C4-2B (cell line): ENCODE measurements around the gene LRP1B.
A peak's percentile ranks its signal among the peaks of the same experiment; 100 is the strongest.

Source experiments
- H3K27ac ChIP-seq: fragments of 450-650 bp; 2 replicates; pipeline ENCODE4 v1.5.1; 2017
- ZFX ChIP-seq: fragments of 450-650 bp; IDR thresholded peaks from 2 replicates; pipeline ENCODE4 v1.6.1; 2017
- TF ChIP-seq, protein P1 (sequence below): fragments of 450-650 bp; conservative IDR thresholded peaks from 2 replicates; pipeline ENCODE4 v1.5.1; 2017; ENCODE audit warnings: mild to moderate bottlenecking

Gene LRP1B

GRCh38 chr2:142165790-142166189 lies 35.0 kb upstream of the LRP1B start:
- TF ChIP-seq, protein P1, sequence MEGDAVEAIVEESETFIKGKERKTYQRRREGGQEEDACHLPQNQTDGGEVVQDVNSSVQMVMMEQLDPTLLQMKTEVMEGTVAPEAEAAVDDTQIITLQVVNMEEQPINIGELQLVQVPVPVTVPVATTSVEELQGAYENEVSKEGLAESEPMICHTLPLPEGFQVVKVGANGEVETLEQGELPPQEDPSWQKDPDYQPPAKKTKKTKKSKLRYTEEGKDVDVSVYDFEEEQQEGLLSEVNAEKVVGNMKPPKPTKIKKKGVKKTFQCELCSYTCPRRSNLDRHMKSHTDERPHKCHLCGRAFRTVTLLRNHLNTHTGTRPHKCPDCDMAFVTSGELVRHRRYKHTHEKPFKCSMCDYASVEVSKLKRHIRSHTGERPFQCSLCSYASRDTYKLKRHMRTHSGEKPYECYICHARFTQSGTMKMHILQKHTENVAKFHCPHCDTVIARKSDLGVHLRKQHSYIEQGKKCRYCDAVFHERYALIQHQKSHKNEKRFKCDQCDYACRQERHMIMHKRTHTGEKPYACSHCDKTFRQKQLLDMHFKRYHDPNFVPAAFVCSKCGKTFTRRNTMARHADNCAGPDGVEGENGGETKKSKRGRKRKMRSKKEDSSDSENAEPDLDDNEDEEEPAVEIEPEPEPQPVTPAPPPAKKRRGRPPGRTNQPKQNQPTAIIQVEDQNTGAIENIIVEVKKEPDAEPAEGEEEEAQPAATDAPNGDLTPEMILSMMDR, result peak; percentile 51
- no peak for TF ChIP-seq ZFX
- no peak overlapping the region for H3K27ac ChIP-seq

GRCh38 chr2:142153601-142154000 lies 22.8 kb upstream of the LRP1B start:
- TF ChIP-seq ZFX, result no peak
- TF ChIP-seq, protein P1, result no peak
- no peak overlapping the region for H3K27ac ChIP-seq

DNA sequence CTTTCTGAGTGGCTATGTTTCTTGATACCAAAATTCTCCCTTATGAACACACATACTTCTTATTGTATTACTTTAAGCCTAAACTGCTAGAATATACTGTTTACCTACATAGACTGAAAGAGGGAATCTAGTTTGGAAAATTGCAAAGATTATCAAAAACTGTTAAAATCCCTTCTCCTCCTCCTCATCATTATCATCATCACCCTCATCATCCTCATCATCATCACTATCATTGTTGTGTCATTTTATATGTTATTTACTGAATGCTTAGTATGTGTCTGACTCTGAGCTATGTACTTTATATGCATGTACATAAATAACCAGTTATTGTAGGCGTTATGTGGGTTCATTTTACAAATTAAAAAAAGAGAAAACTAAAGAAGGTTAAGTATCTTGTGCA lies 19.6 kb upstream of the LRP1B start:
- no peak for TF ChIP-seq ZFX
- TF ChIP-seq, protein P1, result no peak
- H3K27ac ChIP-seq, result no peak overlapping the region

GRCh38 chr2:142144547-142144946 lies 13.7 kb upstream of the LRP1B start:
- no peak overlapping the region for H3K27ac ChIP-seq
- TF ChIP-seq, protein P1, result no peak
- no peak for TF ChIP-seq ZFX

- no peak for TF ChIP-seq ZFX
- TF ChIP-seq, protein P1, result no peak
- H3K27ac ChIP-seq, result no peak overlapping the region
These were observed 11.8 kb upstream of the LRP1B start for GRCh38 chr2:142142595-142142994.

DNA sequence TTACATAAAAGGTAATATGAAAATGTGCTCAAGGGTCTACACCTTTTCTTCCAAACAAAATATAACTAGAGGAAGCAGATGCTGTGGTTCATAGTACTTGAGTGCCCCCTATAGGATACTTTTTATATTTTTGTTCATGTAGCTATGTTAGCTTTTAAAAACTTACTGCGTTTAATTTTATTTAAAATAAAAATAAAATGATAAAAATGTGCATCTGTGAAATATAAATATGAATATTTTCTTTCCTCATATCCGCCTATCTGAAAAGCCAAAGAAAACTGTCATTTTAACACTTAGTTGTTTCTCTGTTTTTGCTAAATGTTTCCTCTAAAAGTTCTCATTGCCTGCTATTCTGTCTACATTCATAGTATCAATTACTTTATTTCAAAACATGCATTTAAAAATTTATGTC lies 9.6 kb upstream of the LRP1B start:
- H3K27ac ChIP-seq, result no peak overlapping the region
- TF ChIP-seq, protein P1, result peak; percentile 79
- TF ChIP-seq ZFX, result no peak

DNA sequence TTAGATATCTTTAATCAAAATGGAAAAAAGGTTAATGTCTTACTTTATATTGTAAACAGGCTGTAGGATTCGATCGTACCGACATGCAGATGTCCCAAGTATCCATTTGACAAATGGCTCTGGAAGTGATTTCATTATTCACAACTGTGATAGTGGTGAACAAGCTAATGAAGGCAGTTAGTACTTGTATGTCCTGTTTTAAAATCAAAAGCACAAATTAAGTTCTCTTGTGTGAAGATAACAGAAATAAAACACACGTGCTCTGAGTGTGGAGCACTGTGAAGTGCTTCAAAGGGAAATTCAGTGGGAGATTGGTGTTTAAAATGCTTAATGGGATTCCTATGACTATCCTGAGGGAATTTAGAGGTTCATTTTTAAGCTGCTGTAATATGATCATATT lies 8.6 kb upstream of the LRP1B start:
- TF ChIP-seq, protein P1, result no peak
- no peak for TF ChIP-seq ZFX
- H3K27ac ChIP-seq, result no peak overlapping the region
